SK-N-SH (cell line): ENCODE results near the gene SH3PXD2B.

Source experiments
- CHD2 ChIP-seq: fragments of 150-350 bp; IDR thresholded peaks from 2 replicates; pipeline ENCODE4 v1.6.1; 2018; ENCODE audit warnings: low read length; ENCODE audit not compliant: partially characterized antibody
- MEF2A ChIP-seq: IDR thresholded peaks from 2 replicates; pipeline ENCODE4 v1.4.0; 2012; ENCODE audit warnings: low read depth, borderline replicate concordance
- POLR2AphosphoS5 ChIP-seq: IDR thresholded peaks from 2 replicates; pipeline ENCODE4 v1.6.1; 2012; ENCODE audit warnings: low read depth, low read length
- SIN3A ChIP-seq: IDR thresholded peaks from 2 replicates; pipeline ENCODE4 v1.6.1; 2012; ENCODE audit warnings: low read depth, mild to moderate bottlenecking, low read length, moderate library complexity, borderline replicate concordance
- USF1 ChIP-seq: IDR thresholded peaks from 2 replicates; pipeline ENCODE4 v1.4.0; 2012; ENCODE audit warnings: low read depth, borderline replicate concordance
- YY1 ChIP-seq: IDR thresholded peaks from 2 replicates; pipeline ENCODE4 v1.4.0; 2012; ENCODE audit warnings: low read depth, mild to moderate bottlenecking
- TF ChIP-seq, protein P1 (sequence below): fragments of 200-600 bp; sonication (generic); IDR thresholded peaks from 2 replicates; pipeline ENCODE4 v1.6.1; 2017; ENCODE audit warnings: antibody characterized with exemption, mild to moderate bottlenecking, moderate library complexity
- TF ChIP-seq, protein P2 (sequence below): IDR thresholded peaks from 2 replicates; pipeline ENCODE4 v1.4.0; 2012; ENCODE audit warnings: low read depth, borderline replicate concordance

GRCh38 chr5:172299916-172300439, 154.3 kb downstream of the SH3PXD2B start:
- no peak for TF ChIP-seq YY1
- TF ChIP-seq, protein P1, sequence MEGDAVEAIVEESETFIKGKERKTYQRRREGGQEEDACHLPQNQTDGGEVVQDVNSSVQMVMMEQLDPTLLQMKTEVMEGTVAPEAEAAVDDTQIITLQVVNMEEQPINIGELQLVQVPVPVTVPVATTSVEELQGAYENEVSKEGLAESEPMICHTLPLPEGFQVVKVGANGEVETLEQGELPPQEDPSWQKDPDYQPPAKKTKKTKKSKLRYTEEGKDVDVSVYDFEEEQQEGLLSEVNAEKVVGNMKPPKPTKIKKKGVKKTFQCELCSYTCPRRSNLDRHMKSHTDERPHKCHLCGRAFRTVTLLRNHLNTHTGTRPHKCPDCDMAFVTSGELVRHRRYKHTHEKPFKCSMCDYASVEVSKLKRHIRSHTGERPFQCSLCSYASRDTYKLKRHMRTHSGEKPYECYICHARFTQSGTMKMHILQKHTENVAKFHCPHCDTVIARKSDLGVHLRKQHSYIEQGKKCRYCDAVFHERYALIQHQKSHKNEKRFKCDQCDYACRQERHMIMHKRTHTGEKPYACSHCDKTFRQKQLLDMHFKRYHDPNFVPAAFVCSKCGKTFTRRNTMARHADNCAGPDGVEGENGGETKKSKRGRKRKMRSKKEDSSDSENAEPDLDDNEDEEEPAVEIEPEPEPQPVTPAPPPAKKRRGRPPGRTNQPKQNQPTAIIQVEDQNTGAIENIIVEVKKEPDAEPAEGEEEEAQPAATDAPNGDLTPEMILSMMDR: no peak
- no peak for TF ChIP-seq POLR2AphosphoS5
- TF ChIP-seq SIN3A: no peak
- no peak for TF ChIP-seq MEF2A
- TF ChIP-seq, protein P2, sequence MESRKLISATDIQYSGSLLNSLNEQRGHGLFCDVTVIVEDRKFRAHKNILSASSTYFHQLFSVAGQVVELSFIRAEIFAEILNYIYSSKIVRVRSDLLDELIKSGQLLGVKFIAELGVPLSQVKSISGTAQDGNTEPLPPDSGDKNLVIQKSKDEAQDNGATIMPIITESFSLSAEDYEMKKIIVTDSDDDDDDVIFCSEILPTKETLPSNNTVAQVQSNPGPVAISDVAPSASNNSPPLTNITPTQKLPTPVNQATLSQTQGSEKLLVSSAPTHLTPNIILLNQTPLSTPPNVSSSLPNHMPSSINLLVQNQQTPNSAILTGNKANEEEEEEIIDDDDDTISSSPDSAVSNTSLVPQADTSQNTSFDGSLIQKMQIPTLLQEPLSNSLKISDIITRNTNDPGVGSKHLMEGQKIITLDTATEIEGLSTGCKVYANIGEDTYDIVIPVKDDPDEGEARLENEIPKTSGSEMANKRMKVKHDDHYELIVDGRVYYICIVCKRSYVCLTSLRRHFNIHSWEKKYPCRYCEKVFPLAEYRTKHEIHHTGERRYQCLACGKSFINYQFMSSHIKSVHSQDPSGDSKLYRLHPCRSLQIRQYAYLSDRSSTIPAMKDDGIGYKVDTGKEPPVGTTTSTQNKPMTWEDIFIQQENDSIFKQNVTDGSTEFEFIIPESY: no peak
- TF ChIP-seq USF1: no peak
- TF ChIP-seq CHD2: no peak
